Panc1 (cell line): ENCODE results near the gene LOC101059915.

Experiments used
- CTCF ChIP-seq: fragments of 450-650 bp; IDR thresholded peaks from 2 replicates; pipeline ENCODE4 v1.5.1; 2017; ENCODE audit warnings: mild to moderate bottlenecking
- REST ChIP-seq, 2 experiments: IDR thresholded peaks; 2 replicates each; pipeline ENCODE4 v1.6.1; 2011 to 2012; ENCODE audit warnings: low read depth in 2 of 2, control low read depth in 1 of 2, low read length in 1 of 2, mild to moderate bottlenecking in 1 of 2, moderate library complexity in 1 of 2; ENCODE audit not compliant: insufficient read depth in 1 of 2

- TF ChIP-seq REST (IDR thresholded peaks at IDR 0.05; ENCODE audit: insufficient read depth in 1 of 2, low read depth in 2 of 2, low read length in 1 of 2) (no peak), CTCF (no peak)
These were observed 49.0 kb upstream of the LOC101059915 start, which contains the start of gene CXCR3 for GRCh38 chrX:71618303-71618721.
